Gastrocnemius medialis (tissue), 4 donors: Measurements from ENCODE around the gene VSTM2L.

Experiments
- CTCF ChIP-seq, 5 experiments: fragments of 450-650 bp in 3 of 5; fragments of 200-600 bp in 2 of 5; sonication (generic) in 2 of 5; IDR thresholded peaks in 4 of 5; conservative IDR thresholded peaks in 1 of 5; 1 replicate in 4 of 5; 2 replicates in 1 of 5; pipeline ENCODE4 v1.5.1; 2016 to 2019; ENCODE audit warnings: antibody characterized with exemption in 5 of 5, mild to moderate bottlenecking in 3 of 5, moderate library complexity in 3 of 5
- POLR2A ChIP-seq, 2 donors: fragments of 450-650 bp; IDR thresholded peaks; one replicate each; pipeline ENCODE4 v1.6.1; 2017; ENCODE audit warnings: antibody characterized with exemption in 2 of 2, mild to moderate bottlenecking in 2 of 2, moderate library complexity in 2 of 2

GRCh38 chr20:37881601-37882343 is 21.2 kb upstream of the VSTM2L start:
- TF ChIP-seq CTCF (IDR thresholded peaks at IDR 0.05 in 4 of 5, conservative IDR thresholded peaks at IDR 0.05 in 1 of 5) (no peak), POLR2A (IDR thresholded peaks at IDR 0.05) (no peak)
